Activated B cell treated with CpG ODN at 0.5 μM for 24 hours (primary cell): Measurements from ENCODE around the gene SIRT7. TPM values are rescaled to one million over a fixed set of nuclear protein-coding genes. Genes with fewer than 3 reads are reported as not detected.

Experiments
- ATAC-seq: fragments of 200-7000 bp; cut with Tn5 transposase; one replicate; pipeline ENCODE4 v1.10.0; 2021; ENCODE audit warnings: low read depth, mild to moderate bottlenecking, moderate library complexity
- CTCF ChIA-PET: fragments of 350-600 bp; sonication (Branson Sonifier 250); formaldehyde crosslinking; loops from one replicate; lab custom pipeline; 2021; ENCODE audit warnings: antibody characterized with exemption; lab: Charles Lee
- POLR2A ChIA-PET: fragments of 350-600 bp; sonication (Branson Sonifier 250); formaldehyde crosslinking; loops from one replicate; lab custom pipeline; 2021; ENCODE audit warnings: antibody characterized with exemption; lab: Charles Lee
- DNase-seq: peaks from one replicate; pipeline ENCODE4 v3.0.0; 2022
- H3K27ac Mint-ChIP-seq: one replicate; pipeline ENCODE4 v1.8.0; 2020; ENCODE audit warnings: mixed read lengths
- H3K27me3 Mint-ChIP-seq: one replicate; pipeline ENCODE4 v1.8.0; 2021; ENCODE audit warnings: mixed read lengths
- H3K36me3 Mint-ChIP-seq: one replicate; pipeline ENCODE4 v1.8.0; 2021; ENCODE audit warnings: low read depth, mixed read lengths
- H3K4me1 Mint-ChIP-seq: one replicate; pipeline ENCODE4 v1.8.0; 2021; ENCODE audit warnings: mixed read lengths
- H3K4me3 Mint-ChIP-seq: one replicate; pipeline ENCODE4 v1.8.0; 2020; ENCODE audit warnings: mild to moderate bottlenecking, mixed read lengths
- H3K9me3 Mint-ChIP-seq: one replicate; pipeline ENCODE4 v1.8.0; 2020; ENCODE audit warnings: mixed read lengths
- CTCF ChIP-seq: fragments of 200-600 bp; IDR thresholded peaks from one replicate; pipeline ENCODE4 v1.8.0; 2022; ENCODE audit warnings: antibody characterized with exemption, mild to moderate bottlenecking
- intact Hi-C: fragments of 100-400 bp; cut with micrococcal nuclease; formaldehyde crosslinking; loops from one replicate; pipeline ENCODE4 v1.15.1; 2024
- total RNA-seq: library from RNA; stranded (reverse); gene quantifications from 2 replicates; pipeline ENCODE4 v1.2.3, GENCODE V29; 2022

The SIRT7 gene
- total RNA-seq, 1 donor from 2014 or later: 66.4 TPM

GRCh38 chr17:81878294-81878693 is 39.7 kb downstream of the SIRT7 start:
- ChIA-PET CTCF (no interaction called here), POLR2A (no interaction called here)
- H3K36me3 Mint-ChIP-seq: peaks cover 35% of the 10 kb centered on the region
- intact Hi-C loops: no loop called here
- peaks cover 6% of the 10 kb centered on the region for H3K4me1 Mint-ChIP-seq
- H3K4me3 Mint-ChIP-seq: no peak overlapping the region
- no peak overlapping the region for H3K27ac Mint-ChIP-seq
- H3K9me3 Mint-ChIP-seq: no peaks in the 10 kb centered on the region
- ATAC-seq: no peak
- TF ChIP-seq CTCF: no peak
- H3K27me3 Mint-ChIP-seq: no peaks in the 10 kb centered on the region
- DNase-seq: no peak

GRCh38 chr17:81877569-81877968 is 40.4 kb downstream of the SIRT7 start:
- peaks cover 32% of the 10 kb centered on the region for H3K36me3 Mint-ChIP-seq
- ChIA-PET POLR2A (no interaction called here), CTCF (no interaction called here)
- no peak for TF ChIP-seq CTCF
- H3K4me3 Mint-ChIP-seq: no peak overlapping the region
- intact Hi-C loops: no loop called here
- no peak for DNase-seq
- no peaks in the 10 kb centered on the region for H3K27me3 Mint-ChIP-seq
- peaks cover 14% of the 10 kb centered on the region for H3K4me1 Mint-ChIP-seq
- no peaks in the 10 kb centered on the region for H3K9me3 Mint-ChIP-seq
- H3K27ac Mint-ChIP-seq: no peak overlapping the region
- no peak for ATAC-seq

- peak overlapping the region; percentile 93 for H3K27ac Mint-ChIP-seq
- peak; percentile 18 for ATAC-seq
- ChIA-PET POLR2A (interaction anchor here (0.5 to 5.7 kb wide), 16 partner anchors 9 to 551 kb away, joined by 3 to 77 read pairs (median 4); partner anchors contain the start of genes ARL16, FAAP100, HGS and MAFG), CTCF (no interaction called here)
- DNase-seq: peak; percentile 96
- intact Hi-C loops: loop anchor here (1.0 to 5.0 kb wide), 5 partner anchors 10 to 151 kb away; partner anchors contain the start of genes ALYREF, ANAPC11, CENPX and LRRC45
- no peak for TF ChIP-seq CTCF
- peaks cover 28% of the 10 kb centered on the region for H3K36me3 Mint-ChIP-seq
- H3K9me3 Mint-ChIP-seq: no peaks in the 10 kb centered on the region
- H3K27me3 Mint-ChIP-seq: no peaks in the 10 kb centered on the region
- H3K4me1 Mint-ChIP-seq: peaks cover 39% of the 10 kb centered on the region
- H3K4me3 Mint-ChIP-seq: peak overlapping the region; percentile 87
These were observed 46.4 kb downstream of the SIRT7 start for GRCh38 chr17:81871387-81872230.

DNA sequence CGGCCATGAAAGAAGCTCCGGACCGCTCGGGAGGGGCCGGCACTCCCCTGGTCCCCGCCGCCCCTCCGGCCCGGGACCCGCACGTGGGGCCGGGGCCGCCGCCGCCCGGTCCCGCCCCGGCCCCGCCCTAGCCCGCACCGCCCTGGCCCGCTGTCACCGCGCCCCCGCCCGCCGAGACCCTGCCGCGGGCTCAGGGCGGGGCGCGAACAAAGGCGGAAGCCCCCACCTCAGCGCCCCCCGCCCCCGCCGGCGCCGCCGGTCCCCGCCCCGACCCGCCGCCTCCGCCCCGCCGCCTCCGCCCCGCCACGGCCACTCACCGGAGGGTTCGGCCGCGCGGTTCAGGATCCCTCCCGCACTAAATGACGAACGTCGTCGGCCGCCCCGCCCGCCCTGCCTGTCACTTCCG is 47.0 kb downstream of the SIRT7 start, which contains the start of gene ARHGDIA:
Gene ARHGDIA, minus strand, starts transcription at position 357 of the 406 bp plus-strand sequence. CDS start 1,407 bp downstream, outside the sequence.
- Mint-ChIP-seq H3K36me3 (peaks cover 28% of the 10 kb centered on the region), H3K27me3 (no peaks in the 10 kb centered on the region), H3K9me3 (no peaks in the 10 kb centered on the region), H3K4me3 (peak within 1 kb of the TSS; percentile 87), H3K4me1 (peaks cover 39% of the 10 kb centered on the region), H3K27ac (peak within 1 kb of the TSS; percentile 93)
- intact Hi-C loops: loop anchor here (1.0 to 5.0 kb wide), 4 partner anchors 10 to 151 kb away; partner anchors contain the start of genes CENPX, LRRC45, MAFG and SIRT7
- CTCF ChIA-PET: interaction anchor here (1.1 kb wide), 1 partner anchor 235 kb away, joined by 3 read pairs; the partner anchor contains the start of gene NPLOC4
- TF ChIP-seq CTCF: no peak
- POLR2A ChIA-PET: interaction anchor here (0.5 to 5.7 kb wide), 12 partner anchors 10 to 551 kb away, joined by 3 to 77 read pairs (median 7); partner anchors contain the start of genes ARL16, FAAP100, HGS and MAFG
- DNase-seq: no peak
- peak; percentile 59 for ATAC-seq
